SU-DHL-6 (cell line): ENCODE measurements around the gene CCDC187.

Experiments used
- CTCF ChIP-seq: fragments of 200-600 bp; sonication (generic); IDR thresholded peaks from one replicate; pipeline ENCODE4 v1.5.1; 2017; ENCODE audit warnings: antibody characterized with exemption, mild to moderate bottlenecking, low read length, moderate library complexity; ENCODE audit not compliant: insufficient read depth, poor library complexity, severe bottlenecking
- EZH2phosphoT487 ChIP-seq: fragments of 200-600 bp; sonication (generic), shearing (Covaris generic); conservative IDR thresholded peaks from 2 replicates; pipeline ENCODE4 v1.6.1; 2018; ENCODE audit warnings: mild to moderate bottlenecking, antibody characterized with exemption, low read length, moderate library complexity, mixed read lengths

- TF ChIP-seq CTCF (no peak), EZH2phosphoT487 (no peak)
Observed at GRCh38 chr9:136264031-136264430, 39.9 kb downstream of the CCDC187 start.
